GM12864 (cell line): ENCODE results near the gene TGIF1.

Experiments
- DNase-seq: peaks from one replicate; pipeline ENCODE4 v3.0.0-alpha.2; 2011; ENCODE audit warnings: low read depth
- H3K4me3 ChIP-seq: 2 replicates; pipeline ENCODE4 v1.5.1; 2011; ENCODE audit warnings: mild to moderate bottlenecking, low read depth, low read length, control low read depth
- TF ChIP-seq, protein P1 (sequence below): IDR thresholded peaks from 2 replicates; pipeline ENCODE4 v1.5.1; 2011; ENCODE audit warnings: low read depth, mild to moderate bottlenecking, moderate library complexity, low read length, control low read depth, inconsistent platforms; ENCODE audit errors: missing control alignments

The TGIF1 gene

DNA sequence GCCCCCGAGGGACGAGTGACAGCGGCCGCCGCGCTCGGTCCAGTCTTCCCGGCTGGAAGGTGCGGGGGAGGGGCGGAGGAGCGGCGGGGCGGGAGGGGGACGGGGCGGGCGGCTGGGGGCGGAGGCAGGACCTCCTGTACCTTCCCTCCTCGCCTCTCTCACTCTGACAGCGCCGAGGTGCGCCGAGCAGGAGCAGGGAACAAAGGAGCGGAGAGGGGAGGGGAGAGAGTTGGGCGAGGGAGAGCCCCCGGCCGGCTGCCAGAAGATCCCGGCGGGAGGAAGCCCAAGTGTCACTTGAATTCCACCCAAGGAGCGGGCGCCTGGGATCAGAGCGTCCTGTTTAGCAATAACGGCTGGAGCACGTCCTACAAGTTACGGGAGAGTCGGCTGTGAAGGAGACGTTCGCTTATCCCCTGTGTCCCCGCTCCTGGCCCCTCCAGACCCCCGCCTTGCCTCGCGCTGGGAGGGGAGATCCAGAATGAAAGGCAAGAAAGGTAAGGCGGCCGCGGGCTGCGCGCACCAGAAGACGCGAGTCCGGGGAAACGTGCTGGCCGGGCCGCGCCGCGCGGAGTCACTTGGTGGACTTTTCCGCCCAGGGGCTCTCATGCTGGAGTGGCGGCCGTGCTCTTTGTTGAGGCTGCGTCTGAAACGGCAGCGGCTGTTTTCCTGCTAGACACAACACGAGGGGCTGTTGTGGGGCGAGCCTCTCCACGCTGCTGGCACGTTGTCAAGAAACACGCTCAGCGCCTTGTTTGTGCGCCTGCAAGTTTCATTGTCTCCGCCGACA is at the start of gene TGIF1:
Gene TGIF1, plus strand, starts transcription at position 161 of the 787 bp plus-strand sequence. Its CDS starts 318 bp downstream, at position 479.
- peak within 1 kb of the TSS; percentile 63 for H3K4me3 ChIP-seq
- no peak for DNase-seq
- TF ChIP-seq, protein P1, sequence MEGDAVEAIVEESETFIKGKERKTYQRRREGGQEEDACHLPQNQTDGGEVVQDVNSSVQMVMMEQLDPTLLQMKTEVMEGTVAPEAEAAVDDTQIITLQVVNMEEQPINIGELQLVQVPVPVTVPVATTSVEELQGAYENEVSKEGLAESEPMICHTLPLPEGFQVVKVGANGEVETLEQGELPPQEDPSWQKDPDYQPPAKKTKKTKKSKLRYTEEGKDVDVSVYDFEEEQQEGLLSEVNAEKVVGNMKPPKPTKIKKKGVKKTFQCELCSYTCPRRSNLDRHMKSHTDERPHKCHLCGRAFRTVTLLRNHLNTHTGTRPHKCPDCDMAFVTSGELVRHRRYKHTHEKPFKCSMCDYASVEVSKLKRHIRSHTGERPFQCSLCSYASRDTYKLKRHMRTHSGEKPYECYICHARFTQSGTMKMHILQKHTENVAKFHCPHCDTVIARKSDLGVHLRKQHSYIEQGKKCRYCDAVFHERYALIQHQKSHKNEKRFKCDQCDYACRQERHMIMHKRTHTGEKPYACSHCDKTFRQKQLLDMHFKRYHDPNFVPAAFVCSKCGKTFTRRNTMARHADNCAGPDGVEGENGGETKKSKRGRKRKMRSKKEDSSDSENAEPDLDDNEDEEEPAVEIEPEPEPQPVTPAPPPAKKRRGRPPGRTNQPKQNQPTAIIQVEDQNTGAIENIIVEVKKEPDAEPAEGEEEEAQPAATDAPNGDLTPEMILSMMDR: no peak

DNA sequence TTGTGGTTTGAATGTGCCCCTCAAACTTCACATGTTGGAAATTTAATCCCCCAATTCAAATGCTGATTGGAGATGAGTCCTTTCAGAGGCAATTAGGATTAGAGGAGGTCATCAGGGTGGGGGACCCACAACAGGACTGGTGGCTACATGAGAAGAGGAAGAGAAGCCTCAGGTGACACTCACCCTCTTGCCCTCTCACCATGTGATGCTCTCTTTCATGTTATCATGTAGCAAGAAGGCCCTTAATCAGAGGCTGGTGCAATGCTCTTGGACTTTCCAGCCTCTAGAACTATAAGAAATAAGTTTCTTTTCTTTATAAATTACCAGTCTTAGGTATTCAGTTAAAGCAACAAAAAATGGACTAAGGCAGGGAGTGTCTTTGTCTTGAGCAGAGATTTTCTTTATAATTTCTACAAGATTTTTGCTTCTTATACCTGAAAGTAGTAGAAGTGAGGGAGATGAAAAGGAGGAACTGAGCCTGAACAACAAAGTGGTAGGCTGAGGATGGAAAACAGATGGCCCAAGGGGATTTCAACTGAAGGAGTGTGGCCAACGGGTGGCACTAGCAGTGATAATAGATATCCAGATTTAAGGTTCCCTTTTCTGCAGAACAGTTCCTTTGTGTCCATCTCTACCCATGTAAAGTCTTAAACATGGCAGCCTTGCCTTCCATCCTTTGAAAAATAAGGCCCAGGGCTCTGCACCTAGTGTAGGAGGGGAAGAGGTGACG is 49.2 kb upstream of the TGIF1 start:
- no peak for DNase-seq
- no peak overlapping the region for H3K4me3 ChIP-seq
- TF ChIP-seq, protein P1: no peak

DNA sequence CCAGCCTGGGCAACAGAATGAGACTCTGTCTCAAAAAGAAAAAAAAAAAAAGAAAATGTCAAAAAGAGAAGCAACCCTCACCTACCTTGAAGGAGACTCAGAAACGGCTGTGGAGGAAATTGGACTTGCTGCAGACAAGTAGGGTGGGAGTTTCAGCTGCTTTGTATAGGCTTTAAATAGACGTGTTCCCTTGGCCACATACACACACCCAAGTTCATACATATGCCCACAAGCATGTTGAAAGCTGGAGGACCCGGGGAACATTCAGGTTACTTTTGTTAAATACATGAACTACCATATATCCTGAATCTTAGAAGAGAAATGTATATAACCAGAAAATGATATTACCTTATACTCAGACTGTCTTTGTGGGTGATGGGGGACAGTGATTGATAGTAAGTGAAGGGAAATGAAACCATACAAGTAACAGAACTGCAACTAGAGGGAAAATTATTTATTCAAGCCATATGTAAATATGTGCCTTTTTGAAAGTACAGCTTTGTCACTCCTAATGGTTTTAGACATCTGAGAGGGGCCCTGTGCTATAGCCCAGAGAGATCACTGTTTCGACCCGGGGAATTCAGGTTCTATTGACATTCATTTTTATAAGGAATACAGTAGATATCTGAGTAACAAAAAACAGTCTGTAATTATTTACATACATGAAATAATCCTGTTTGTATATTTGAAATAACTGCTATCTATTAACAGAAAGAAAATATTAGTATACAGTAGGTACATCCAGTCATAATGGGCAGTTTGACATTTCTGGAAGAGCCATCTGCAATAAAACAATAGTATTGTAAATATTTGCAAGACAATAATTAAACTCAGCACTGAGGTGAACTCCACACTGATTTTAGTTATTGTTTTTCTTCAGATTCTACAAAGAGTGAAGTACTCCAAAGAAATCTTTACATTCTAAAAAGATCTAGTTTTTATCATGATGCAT is 48.0 kb upstream of the TGIF1 start:
- DNase-seq: peak; percentile 83
- no peak overlapping the region for H3K4me3 ChIP-seq
- TF ChIP-seq, protein P1: no peak

- TF ChIP-seq, protein P1: no peak
- H3K4me3 ChIP-seq: no peak overlapping the region
- DNase-seq: peak; percentile 45
Observed at GRCh38 chr18:3402982-3403451, 47.0 kb upstream of the TGIF1 start.

DNA sequence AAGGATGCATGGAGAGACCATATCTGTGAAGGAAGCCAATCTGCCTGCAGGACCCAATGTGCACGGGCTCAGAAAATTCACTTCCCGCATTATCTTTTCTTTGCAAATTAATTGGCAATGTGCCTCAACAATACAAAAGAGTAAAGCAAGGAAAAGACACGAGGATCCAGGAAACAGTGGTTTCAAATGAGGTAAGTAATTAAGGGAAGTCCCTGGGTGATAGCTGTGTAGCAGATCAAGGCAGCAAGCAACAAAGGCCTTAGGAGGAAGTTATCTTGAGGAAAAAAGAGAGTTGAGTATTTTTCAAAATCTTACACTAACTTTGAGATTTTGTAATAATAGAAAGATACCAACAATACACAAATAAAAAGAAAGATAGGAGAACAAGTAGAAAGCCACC is 44.3 kb upstream of the TGIF1 start:
- no peak overlapping the region for H3K4me3 ChIP-seq
- TF ChIP-seq, protein P1: no peak
- DNase-seq: no peak

DNA sequence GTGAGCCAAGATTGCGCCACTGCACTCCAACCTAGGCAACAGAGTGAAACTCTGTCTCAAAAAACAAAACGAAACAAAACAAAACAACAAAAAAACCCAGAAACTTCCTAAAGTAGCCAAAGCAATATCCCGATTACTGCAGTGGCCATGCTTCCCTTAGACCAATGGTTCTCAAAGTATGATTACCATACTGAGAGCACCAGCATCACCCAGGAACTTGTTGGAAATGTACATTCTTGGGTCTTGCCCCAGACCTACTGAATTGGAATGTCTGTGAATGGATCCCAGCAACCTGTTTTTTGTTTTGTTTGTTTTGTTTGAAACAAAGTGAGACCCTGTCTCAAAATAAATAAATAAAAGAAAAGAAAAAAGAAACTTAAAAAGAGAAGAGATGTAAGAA is 41.9 kb upstream of the TGIF1 start:
- TF ChIP-seq, protein P1: no peak
- no peak overlapping the region for H3K4me3 ChIP-seq
- DNase-seq: no peak
